AG04449 (cell line): ENCODE data around the gene CFAP210.

Source experiments
- CTCF ChIA-PET: fragments of 350-600 bp; formaldehyde crosslinking; extraction: SDS; loops from one replicate; lab custom pipeline; 2021; ENCODE audit warnings: antibody characterized with exemption; lab: Yijun Ruan, JAX
- POLR2A ChIA-PET: fragments of 400-600, 350-600 bp; formaldehyde crosslinking; extraction: SDS; loops from one replicate; lab custom pipeline; 2020; ENCODE audit warnings: antibody characterized with exemption, inconsistent platforms; lab: Yijun Ruan, JAX
- DNase-seq: peaks from one replicate; pipeline ENCODE4 v3.0.0-alpha.2; 2010; ENCODE audit warnings: low read depth, low spot score
- H3K4me3 ChIP-seq: 2 replicates; pipeline ENCODE4 v1.5.1; 2011; ENCODE audit warnings: low read depth, mild to moderate bottlenecking, control low read depth, low read length
- CTCF ChIP-seq: IDR thresholded peaks from one replicate; pipeline ENCODE4 v1.5.1; 2011; ENCODE audit warnings: mild to moderate bottlenecking, moderate library complexity, low read length, control low read depth, inconsistent platforms; ENCODE audit not compliant: insufficient read depth; ENCODE audit errors: missing control alignments

CFAP210 gene

DNA sequence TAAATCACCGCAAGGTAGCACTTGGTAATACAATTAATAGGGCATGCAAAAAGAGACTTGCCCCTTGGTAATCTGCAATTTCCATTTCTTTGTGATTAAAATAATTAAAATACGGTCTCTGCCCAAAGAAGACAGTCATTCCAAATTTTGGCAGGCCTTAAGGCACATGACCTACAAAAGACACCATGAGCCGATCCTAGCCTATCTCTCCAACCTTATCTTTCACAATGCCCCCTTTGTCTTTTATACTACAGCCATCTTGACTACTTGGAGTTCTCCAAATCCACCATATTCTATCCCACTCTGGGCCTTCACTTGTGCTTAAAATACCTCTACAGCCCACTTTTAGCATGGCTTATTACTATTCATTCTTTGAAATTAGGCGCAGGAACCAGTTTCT lies 23.3 kb downstream of the CFAP210 start:
- H3K4me3 ChIP-seq = no peak overlapping the region
- ChIA-PET CTCF (no interaction called here), POLR2A (no interaction called here)
- DNase-seq = no peak
- TF ChIP-seq CTCF = no peak

DNA sequence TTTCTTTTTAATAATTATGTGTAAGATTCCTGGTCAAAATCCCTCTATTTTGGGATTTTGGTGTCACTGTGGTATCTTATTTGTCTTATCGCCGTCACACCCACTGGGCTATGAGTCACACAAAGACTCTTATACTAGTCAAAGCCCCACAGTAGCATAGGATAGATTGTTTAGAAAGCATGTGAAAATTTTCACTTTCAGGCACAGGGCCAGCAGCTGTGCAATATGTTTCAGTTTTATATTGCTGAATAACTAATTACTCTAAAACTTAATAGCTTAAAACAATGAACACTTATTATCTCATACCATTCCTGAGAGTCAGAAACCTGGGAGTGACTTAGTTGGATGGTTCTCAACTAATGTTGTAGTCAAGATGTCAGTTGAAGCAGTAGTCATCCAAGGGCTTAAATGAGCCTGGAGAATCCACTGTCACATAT lies 24.0 kb downstream of the CFAP210 start:
- H3K4me3 ChIP-seq = no peak overlapping the region
- no peak for DNase-seq
- TF ChIP-seq CTCF = no peak
- CTCF ChIA-PET = no interaction called here
- POLR2A ChIA-PET = no interaction called here

- TF ChIP-seq CTCF = no peak
- ChIA-PET POLR2A (no interaction called here), CTCF (interaction anchor here (1.1 kb wide), 1 partner anchor 19 kb away, joined by 3 read pairs; no protein-coding TSS in a partner anchor)
- no peak for DNase-seq
- no peak overlapping the region for H3K4me3 ChIP-seq
These were observed 26.6 kb downstream of the CFAP210 start for GRCh38 chr2:169667583-169667982.

GRCh38 chr2:169664978-169665930 lies 29.0 kb downstream of the CFAP210 start:
- CTCF ChIA-PET = no interaction called here
- POLR2A ChIA-PET = interaction anchor here (0.9 kb wide), 1 partner anchor 9 kb away, joined by 3 read pairs; no protein-coding TSS in a partner anchor
- TF ChIP-seq CTCF = no peak
- H3K4me3 ChIP-seq = no peak overlapping the region
- no peak for DNase-seq

DNA sequence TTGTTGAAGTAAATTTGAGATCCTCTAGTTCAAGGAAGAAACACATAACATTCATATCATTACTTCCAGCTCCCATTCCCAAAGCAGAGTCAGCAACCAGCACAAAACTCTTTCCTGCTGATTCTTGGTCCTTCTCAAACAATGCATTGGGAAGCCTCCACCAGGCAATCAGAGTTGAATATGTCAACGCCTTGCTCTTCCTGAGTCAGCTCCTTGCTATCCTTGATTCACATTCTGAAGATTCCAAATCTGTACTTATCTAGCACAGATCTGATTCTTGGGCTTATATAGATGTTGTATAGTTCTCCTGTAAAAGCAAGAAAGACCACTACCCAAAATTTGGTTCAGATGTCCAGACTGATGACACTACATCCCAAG lies 29.6 kb downstream of the CFAP210 start:
- DNase-seq = no peak
- ChIA-PET CTCF (no interaction called here), POLR2A (no interaction called here)
- TF ChIP-seq CTCF = no peak
- H3K4me3 ChIP-seq = no peak overlapping the region

- no peak overlapping the region for H3K4me3 ChIP-seq
- ChIA-PET POLR2A (interaction anchor here (0.7 kb wide), 1 partner anchor 136 kb away, joined by 3 read pairs; the partner anchor contains the start of gene SSB), CTCF (no interaction called here)
- no peak for TF ChIP-seq CTCF
- DNase-seq = no peak
These were observed 31.0 kb downstream of the CFAP210 start for GRCh38 chr2:169663247-169663646.
